ENCODE data around the gene ARID3A.

Gene ARID3A

GRCh38 chr19:1001538-1002166 is 75.8 kb downstream of the ARID3A start:
- Histone ChIP-seq H3K27me3 (ENCODE audit: insufficient read depth, poor library complexity, severe bottlenecking) (peaks cover 43% of the 10 kb centered on the region), H3K27ac (replicated peaks) (no peak overlapping the region), H3K4me3 (replicated peaks; ENCODE audit: insufficient read depth, low read length) (no peak overlapping the region)
- TF ChIP-seq, protein P1, sequence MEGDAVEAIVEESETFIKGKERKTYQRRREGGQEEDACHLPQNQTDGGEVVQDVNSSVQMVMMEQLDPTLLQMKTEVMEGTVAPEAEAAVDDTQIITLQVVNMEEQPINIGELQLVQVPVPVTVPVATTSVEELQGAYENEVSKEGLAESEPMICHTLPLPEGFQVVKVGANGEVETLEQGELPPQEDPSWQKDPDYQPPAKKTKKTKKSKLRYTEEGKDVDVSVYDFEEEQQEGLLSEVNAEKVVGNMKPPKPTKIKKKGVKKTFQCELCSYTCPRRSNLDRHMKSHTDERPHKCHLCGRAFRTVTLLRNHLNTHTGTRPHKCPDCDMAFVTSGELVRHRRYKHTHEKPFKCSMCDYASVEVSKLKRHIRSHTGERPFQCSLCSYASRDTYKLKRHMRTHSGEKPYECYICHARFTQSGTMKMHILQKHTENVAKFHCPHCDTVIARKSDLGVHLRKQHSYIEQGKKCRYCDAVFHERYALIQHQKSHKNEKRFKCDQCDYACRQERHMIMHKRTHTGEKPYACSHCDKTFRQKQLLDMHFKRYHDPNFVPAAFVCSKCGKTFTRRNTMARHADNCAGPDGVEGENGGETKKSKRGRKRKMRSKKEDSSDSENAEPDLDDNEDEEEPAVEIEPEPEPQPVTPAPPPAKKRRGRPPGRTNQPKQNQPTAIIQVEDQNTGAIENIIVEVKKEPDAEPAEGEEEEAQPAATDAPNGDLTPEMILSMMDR (IDR thresholded peaks at IDR 0.05; ENCODE audit: insufficient read depth, low read length), result peak; percentile 76
- no peak for TF ChIP-seq REST (IDR thresholded peaks at IDR 0.05; ENCODE audit: insufficient replicate concordance, low read depth)
- peak in 1 of 2 experiments; percentile 44 for DNase-seq (ENCODE audit: low read depth in 1 of 2, low spot score in 1 of 2)

DNA sequence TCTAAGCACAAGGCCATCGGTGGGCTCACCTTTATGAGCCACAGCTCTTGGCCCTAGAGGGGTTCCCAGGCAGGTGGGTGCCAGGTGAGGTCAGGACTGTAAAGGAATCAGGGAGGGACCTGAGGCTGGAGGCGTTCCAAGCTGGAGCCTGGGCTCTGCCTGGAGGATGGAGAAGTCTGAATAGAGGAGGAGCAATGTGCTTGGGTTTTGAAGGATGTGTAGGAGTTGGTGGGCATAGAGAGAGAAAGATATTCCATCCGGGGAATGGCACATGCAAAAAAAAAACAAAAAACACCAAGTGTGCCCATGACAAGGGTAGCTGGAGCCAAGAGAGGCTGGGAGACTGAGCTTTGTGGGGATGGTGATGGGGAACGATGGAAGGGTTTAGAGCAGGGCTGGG is 76.8 kb downstream of the ARID3A start:
- Histone ChIP-seq H3K27me3 (ENCODE audit: insufficient read depth, poor library complexity, severe bottlenecking) (peaks cover 34% of the 10 kb centered on the region), H3K27ac (replicated peaks) (no peak overlapping the region), H3K4me3 (replicated peaks; ENCODE audit: insufficient read depth, low read length) (no peak overlapping the region)
- DNase-seq (ENCODE audit: low read depth in 1 of 2, low spot score in 1 of 2), result no peak
- TF ChIP-seq POLR2AphosphoS5 (IDR thresholded peaks at IDR 0.05; ENCODE audit: low read depth) (no peak), REST (IDR thresholded peaks at IDR 0.05; ENCODE audit: insufficient replicate concordance, low read depth) (no peak), GABPA (IDR thresholded peaks at IDR 0.05; ENCODE audit: low read depth) (no peak), SPI1 (IDR thresholded peaks at IDR 0.05; ENCODE audit: borderline replicate concordance, low read depth) (no peak)
- TF ChIP-seq, protein P1 (IDR thresholded peaks at IDR 0.05; ENCODE audit: insufficient read depth, low read length), result no peak

GRCh38 chr19:1003283-1003682 is 77.4 kb downstream of the ARID3A start:
- TF ChIP-seq POLR2AphosphoS5 (IDR thresholded peaks at IDR 0.05; ENCODE audit: low read depth), result no peak
- TF ChIP-seq REST (IDR thresholded peaks at IDR 0.05; ENCODE audit: insufficient replicate concordance, low read depth), result no peak
- TF ChIP-seq, protein P1 (IDR thresholded peaks at IDR 0.05; ENCODE audit: insufficient read depth, low read length), result no peak
- no peak for TF ChIP-seq SPI1 (IDR thresholded peaks at IDR 0.05; ENCODE audit: borderline replicate concordance, low read depth)
- TF ChIP-seq GABPA (IDR thresholded peaks at IDR 0.05; ENCODE audit: low read depth), result no peak
- Histone ChIP-seq H3K4me3 (replicated peaks; ENCODE audit: insufficient read depth, low read length) (no peak overlapping the region), H3K27me3 (ENCODE audit: insufficient read depth, poor library complexity, severe bottlenecking) (peaks cover 29% of the 10 kb centered on the region), H3K27ac (replicated peaks) (no peak overlapping the region)
- no peak for DNase-seq (ENCODE audit: low read depth in 1 of 2, low spot score in 1 of 2)

Measured in HL-60 (cell line).